Smooth muscle cell (in vitro differentiated cells): ENCODE measurements around the gene TMPRSS6. TPM values are rescaled to one million over a fixed set of nuclear protein-coding genes. Genes with fewer than 3 reads are reported as not detected.
"Not testable (repeated sequence)": the region's sequence is repeated elsewhere in the genome, so short reads cannot be mapped to it uniquely, and the experiment has no call there.

Source experiments
- DNase-seq: peaks from one replicate; lab custom pipeline; 2025; ENCODE audit not compliant: unreplicated experiment; lab: John Stamatoyannopoulos, UW
- H2AFZ ChIP-seq: fragments of 200-600 bp; sonication (generic); 2 replicates; pipeline ENCODE4 v1.6.0; 2016; ENCODE audit warnings: antibody characterized with exemption, low read depth, mild to moderate bottlenecking
- H3F3A ChIP-seq: fragments of 200-600 bp; sonication (generic); 2 replicates; pipeline ENCODE4 v1.6.0; 2017; ENCODE audit warnings: antibody characterized with exemption, low read depth
- H3K27ac ChIP-seq: fragments of 200-600 bp; sonication (generic); 2 replicates; pipeline ENCODE4 v1.5.1; 2016; ENCODE audit warnings: low read depth, mild to moderate bottlenecking
- H3K27me3 ChIP-seq: fragments of 200-600 bp; sonication (generic); 2 replicates; pipeline ENCODE4 v1.6.1; 2016; ENCODE audit warnings: low read depth, mild to moderate bottlenecking
- H3K36me3 ChIP-seq: fragments of 200-600 bp; sonication (generic); 2 replicates; pipeline ENCODE4 v1.5.1; 2016; ENCODE audit warnings: low read depth
- H3K4me1 ChIP-seq: fragments of 200-600 bp; sonication (generic); 2 replicates; pipeline ENCODE4 v1.5.1; 2016; ENCODE audit warnings: low read depth
- H3K4me2 ChIP-seq: fragments of 200-600 bp; sonication (generic); 2 replicates; pipeline ENCODE4 v1.6.0; 2016; ENCODE audit warnings: mild to moderate bottlenecking
- H3K4me3 ChIP-seq: fragments of 200-600 bp; sonication (generic); 2 replicates; pipeline ENCODE4 v1.5.1; 2016; ENCODE audit warnings: mild to moderate bottlenecking
- H3K79me2 ChIP-seq: fragments of 200-600 bp; sonication (generic); 2 replicates; pipeline ENCODE4 v1.6.0; 2016; ENCODE audit warnings: low read depth, mild to moderate bottlenecking
- H3K9ac ChIP-seq: fragments of 200-600 bp; sonication (generic); 2 replicates; pipeline ENCODE4 v1.6.0; 2016; ENCODE audit warnings: low read depth
- H3K9me3 ChIP-seq: fragments of 200-600 bp; sonication (generic); replicated peaks from 2 replicates; pipeline ENCODE4 v1.5.1; 2016; ENCODE audit warnings: low read depth
- H4K20me1 ChIP-seq: fragments of 200-600 bp; sonication (generic); 2 replicates; pipeline ENCODE4 v1.6.0; 2016; ENCODE audit warnings: low read depth
- CTCF ChIP-seq: fragments of 200-600 bp; sonication (generic); IDR thresholded peaks from 2 replicates; pipeline ENCODE4 v1.5.1; 2017; ENCODE audit warnings: borderline replicate concordance, mild to moderate bottlenecking, antibody characterized with exemption; ENCODE audit not compliant: insufficient read depth, poor library complexity, severe bottlenecking
- WGBS: methylation state at CpG from one replicate; pipeline ENCODE4 v1.1.7; 2016; ENCODE audit warnings: low lambda C conversion rate; 5-methylcytosine and 5-hydroxymethylcytosine counted together
- polyA plus RNA-seq: library from polyadenylated mRNA; unstranded; fragments of >200 nt; fragmentation: Nextera tagmentation; extraction: Ambion mirVana; gene quantifications from 2 replicates; pipeline ENCODE4 v1.2.1, GENCODE V29; 2016
- total RNA-seq: library from RNA; depleted of rRNA; stranded (reverse); fragments of >200 nt; gene quantifications from 2 replicates; pipeline ENCODE4 v1.2.3, GENCODE V29; 2014

TMPRSS6 gene
- total and polyA plus RNA-seq, 2 experiments from 2014 or later = not detected

- Histone ChIP-seq H3K4me3 (no peak overlapping the region), H2AFZ (no peak overlapping the region), H3K4me2 (no peak overlapping the region), H3K27me3 (peaks cover 38% of the 10 kb centered on the region), H3K4me1 (no peaks in the 10 kb centered on the region), H3K9ac (no peak overlapping the region), H3F3A (no peaks in the 10 kb centered on the region), H3K36me3 (no peaks in the 10 kb centered on the region), H3K79me2 (no peaks in the 10 kb centered on the region), H3K9me3 (no peaks in the 10 kb centered on the region), H3K27ac (no peak overlapping the region), H4K20me1 (no peaks in the 10 kb centered on the region)
- DNase-seq = no peak
- TF ChIP-seq CTCF = no peak
- 90% methylated on average over 9 of the region's 9 CpGs for WGBS
Measured at GRCh38 chr22:37075822-37076433, 33.6 kb downstream of the TMPRSS6 start.

- WGBS = 83% methylated on average over 13 of the region's 17 CpGs
- H3K79me2 ChIP-seq = no peaks in the 10 kb centered on the region
- H3K4me3 ChIP-seq = no peak overlapping the region
- peaks cover 47% of the 10 kb centered on the region for H3K27me3 ChIP-seq
- no peaks in the 10 kb centered on the region for H3K9me3 ChIP-seq
- no peaks in the 10 kb centered on the region for H3K36me3 ChIP-seq
- DNase-seq = no peak
- H3K4me2 ChIP-seq = no peak overlapping the region
- H3F3A ChIP-seq = no peaks in the 10 kb centered on the region
- H3K4me1 ChIP-seq = no peaks in the 10 kb centered on the region
- TF ChIP-seq CTCF = no peak
- H2AFZ ChIP-seq = no peak overlapping the region
- no peaks in the 10 kb centered on the region for H4K20me1 ChIP-seq
- no peak overlapping the region for H3K9ac ChIP-seq
- no peak overlapping the region for H3K27ac ChIP-seq
Measured at GRCh38 chr22:37075046-37075445, 34.5 kb downstream of the TMPRSS6 start.

DNA sequence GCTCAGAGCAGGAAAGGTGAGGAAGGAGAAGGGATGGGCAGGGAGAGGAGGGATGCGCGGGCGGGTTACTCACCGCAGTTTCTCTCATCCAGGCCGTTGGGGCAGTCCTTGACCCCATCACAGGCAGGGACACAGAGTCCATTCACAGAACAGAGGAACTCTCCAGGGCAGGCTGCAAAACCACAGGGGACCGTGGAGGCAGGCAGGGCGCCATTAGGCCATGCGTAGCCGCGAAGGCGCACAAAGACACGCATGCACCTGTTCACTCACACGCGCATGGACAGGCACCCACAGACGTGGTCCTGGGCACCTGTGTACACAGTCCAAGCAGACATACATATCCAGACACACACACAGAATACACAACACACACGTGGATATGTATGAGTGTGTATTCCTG is 35.0 kb downstream of the TMPRSS6 start:
- no peak overlapping the region for H3K27ac ChIP-seq
- H2AFZ ChIP-seq = no peak overlapping the region
- H3K4me2 ChIP-seq = no peak overlapping the region
- DNase-seq = no peak
- no peaks in the 10 kb centered on the region for H3K79me2 ChIP-seq
- H3K4me3 ChIP-seq = no peak overlapping the region
- 92% methylated on average over 16 of the region's 16 CpGs for WGBS
- no peak for TF ChIP-seq CTCF
- H3K27me3 ChIP-seq = peaks cover 52% of the 10 kb centered on the region
- H3K4me1 ChIP-seq = no peaks in the 10 kb centered on the region
- no peak overlapping the region for H3K9ac ChIP-seq
- no peaks in the 10 kb centered on the region for H4K20me1 ChIP-seq
- H3F3A ChIP-seq = no peaks in the 10 kb centered on the region
- no peaks in the 10 kb centered on the region for H3K36me3 ChIP-seq
- no peaks in the 10 kb centered on the region for H3K9me3 ChIP-seq

GRCh38 chr22:37072673-37073072 is 36.8 kb downstream of the TMPRSS6 start:
- no peak overlapping the region for H3K4me2 ChIP-seq
- no peaks in the 10 kb centered on the region for H3F3A ChIP-seq
- no peaks in the 10 kb centered on the region for H3K9me3 ChIP-seq
- no peak overlapping the region for H3K9ac ChIP-seq
- H3K36me3 ChIP-seq = no peaks in the 10 kb centered on the region
- no peak for TF ChIP-seq CTCF
- no peak for DNase-seq
- no peak overlapping the region for H3K27ac ChIP-seq
- no peak overlapping the region for H3K4me3 ChIP-seq
- peaks cover 70% of the 10 kb centered on the region for H3K27me3 ChIP-seq
- no peak overlapping the region for H2AFZ ChIP-seq
- no peaks in the 10 kb centered on the region for H3K4me1 ChIP-seq
- H3K79me2 ChIP-seq = no peaks in the 10 kb centered on the region
- 96% methylated on average over 8 of the region's 8 CpGs for WGBS
- H4K20me1 ChIP-seq = no peaks in the 10 kb centered on the region

DNA sequence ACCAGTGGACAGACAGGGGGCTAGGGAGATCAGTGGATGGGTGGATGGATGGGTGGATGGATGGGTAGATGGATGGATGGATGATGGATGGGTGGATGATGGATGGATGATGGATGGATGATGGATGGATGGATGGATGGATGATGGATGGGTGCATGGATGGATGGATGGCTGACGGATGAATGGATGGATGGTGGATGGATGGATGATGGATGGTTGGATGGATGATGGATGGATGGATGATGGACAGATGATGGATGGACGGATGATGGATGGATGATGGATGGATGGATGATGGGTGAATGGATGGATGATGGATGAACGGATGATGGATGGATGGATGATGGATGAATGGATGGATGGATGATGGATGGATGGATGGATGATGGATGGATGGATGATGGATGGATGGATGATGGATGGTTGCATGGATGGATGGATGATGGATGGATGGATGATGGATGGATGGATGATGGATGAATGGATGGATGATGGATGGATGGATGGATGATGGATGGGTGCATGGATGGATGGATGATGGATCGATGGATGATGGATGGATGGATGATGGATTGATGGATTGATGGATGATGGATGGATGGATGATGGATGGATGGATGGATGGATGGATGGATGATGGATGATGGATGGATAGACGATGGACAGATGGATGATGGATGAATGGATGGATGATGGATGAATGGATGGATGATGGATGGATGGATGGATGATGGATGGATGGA is 37.5 kb downstream of the TMPRSS6 start:
- H4K20me1 ChIP-seq, H3F3A ChIP-seq, H2AFZ ChIP-seq, H3K9me3 ChIP-seq, H3K36me3 ChIP-seq, H3K27ac ChIP-seq, DNase-seq, H3K4me3 ChIP-seq, H3K9ac ChIP-seq, H3K4me2 ChIP-seq, H3K4me1 ChIP-seq, H3K79me2 ChIP-seq: not testable (repeated sequence)
- H3K27me3 ChIP-seq = peaks cover 69% of the 10 kb centered on the region
- 90% methylated on average over 5 of the region's 5 CpGs for WGBS
